GM23248 (cell line): ENCODE results near the gene BTNL3.

Experiments
- EZH2 ChIP-seq: fragments of 200-600 bp; sonication (generic); IDR thresholded peaks from 2 replicates; pipeline ENCODE4 v1.6.1; 2018; ENCODE audit warnings: antibody characterized with exemption, mild to moderate bottlenecking; ENCODE audit not compliant: insufficient read depth, poor library complexity, severe bottlenecking
- EZH2phosphoT487 ChIP-seq: fragments of 200-600 bp; sonication (generic); IDR thresholded peaks from 2 replicates; pipeline ENCODE4 v1.6.1; 2018; ENCODE audit warnings: antibody characterized with exemption, moderate library complexity, mild to moderate bottlenecking, low read depth; ENCODE audit not compliant: insufficient read depth

- TF ChIP-seq EZH2 (no peak), EZH2phosphoT487 (no peak)
Measured at GRCh38 chr5:181042722-181043121, 54.1 kb downstream of the BTNL3 start.
